NCI-H2196 treated with DMSO at 0.1 percent for 48 hours (cell line): ENCODE results near the gene CDH5.

Experiments
- DNase-seq: peaks from one replicate; lab custom pipeline; 2025; ENCODE audit not compliant: unreplicated experiment; lab: John Stamatoyannopoulos, UW

Gene CDH5

GRCh38 chr16:66390346-66391108, 24.0 kb downstream of the CDH5 start:
- DNase-seq, result no peak

- no peak for DNase-seq
These were observed 25.5 kb downstream of the CDH5 start for GRCh38 chr16:66391726-66392670.

GRCh38 chr16:66395806-66396555, 29.5 kb downstream of the CDH5 start:
- DNase-seq, result no peak

GRCh38 chr16:66397736-66398433, 31.4 kb downstream of the CDH5 start:
- no peak for DNase-seq

- no peak for DNase-seq
These were observed 32.5 kb downstream of the CDH5 start for GRCh38 chr16:66399031-66399430.

GRCh38 chr16:66399930-66400329, 33.4 kb downstream of the CDH5 start:
- no peak for DNase-seq

GRCh38 chr16:66400503-66401380, 34.3 kb downstream of the CDH5 start:
- no peak for DNase-seq

GRCh38 chr16:66401610-66402009, 35.1 kb downstream of the CDH5 start:
- DNase-seq, result no peak

- DNase-seq, result no peak
These were observed 35.7 kb downstream of the CDH5 start for GRCh38 chr16:66402166-66402565.

GRCh38 chr16:66402591-66403230, 36.2 kb downstream of the CDH5 start:
- no peak for DNase-seq

- no peak for DNase-seq
These were observed 37.1 kb downstream of the CDH5 start for GRCh38 chr16:66403531-66404145.

- no peak for DNase-seq
These were observed 38.7 kb downstream of the CDH5 start for GRCh38 chr16:66405057-66405783.

- peak; percentile 38 for DNase-seq
These were observed 40.2 kb downstream of the CDH5 start for GRCh38 chr16:66406534-66407221.

- no peak for DNase-seq
These were observed 41.9 kb downstream of the CDH5 start for GRCh38 chr16:66408163-66409048.

GRCh38 chr16:66409156-66409555, 42.7 kb downstream of the CDH5 start:
- DNase-seq, result no peak

GRCh38 chr16:66412182-66412581, 45.7 kb downstream of the CDH5 start:
- no peak for DNase-seq

- DNase-seq, result no peak
These were observed 48.4 kb downstream of the CDH5 start for GRCh38 chr16:66414891-66415290.
